Panc1 (cell line): ENCODE measurements around the gene NDUFA11. TPM values are rescaled to one million over a fixed set of nuclear protein-coding genes. Genes with fewer than 3 reads are reported as not detected.

Source experiments
- ATAC-seq: fragments of 200-7000 bp; cut with Tn5 transposase; 2 replicates; pipeline ENCODE4 v1.9.1; 2020; ENCODE audit warnings: mild to moderate bottlenecking, moderate library complexity
- BruUV-seq: library from RNA; stranded (reverse); fragments of 400-500 nt; replicated peaks from 2 replicates; lab custom pipeline; 2021; lab: Mats Ljungman, UMichigan
- CTCF ChIA-PET: fragments of 300-600 bp; sonication (Branson Sonifier 250); formaldehyde crosslinking; loops from one replicate; lab custom pipeline; 2022; ENCODE audit warnings: antibody characterized with exemption; lab: Charles Lee
- POLR2A ChIA-PET: fragments of 300-600 bp; sonication (Branson Sonifier 250); formaldehyde crosslinking; loops from one replicate; lab custom pipeline; 2022; ENCODE audit warnings: antibody characterized with exemption; lab: Charles Lee
- DNase-seq: peaks from one replicate; pipeline ENCODE4 v3.0.0-alpha.2; 2010; ENCODE audit warnings: low read depth, low spot score
- H3K27ac ChIP-seq: 2 replicates; pipeline ENCODE4 v1.5.1; 2011; ENCODE audit warnings: mild to moderate bottlenecking, low read length, inconsistent platforms
- H3K27me3 ChIP-seq: fragments of 200-500 bp; sonication (Bioruptor generic); 2 replicates; pipeline ENCODE4 v1.6.0; 2014; ENCODE audit warnings: low read length, inconsistent platforms; ENCODE audit not compliant: control insufficient read depth, insufficient read depth
- H3K36me3 ChIP-seq: fragments of 200-500 bp; sonication (Bioruptor generic); 2 replicates; pipeline ENCODE4 v1.5.1; 2014; ENCODE audit warnings: inconsistent platforms, mild to moderate bottlenecking, low read length, moderate library complexity; ENCODE audit not compliant: control insufficient read depth, insufficient read depth
- H3K4me1 ChIP-seq: 2 replicates; pipeline ENCODE4 v1.5.1; 2011; ENCODE audit warnings: inconsistent platforms, mild to moderate bottlenecking, low read length, moderate library complexity; ENCODE audit not compliant: control insufficient read depth, insufficient read depth
- H3K4me3 ChIP-seq, 2 experiments: 2 replicates each; pipeline ENCODE4 v1.5.1; 2011 to 2012; ENCODE audit warnings: low read depth in 2 of 2, low read length in 2 of 2, mild to moderate bottlenecking in 2 of 2, inconsistent platforms in 1 of 2, moderate library complexity in 1 of 2
- H3K9me3 ChIP-seq: fragments of 200-500 bp; sonication (Bioruptor generic); 2 replicates; pipeline ENCODE4 v1.5.1; 2014; ENCODE audit warnings: low read depth, mild to moderate bottlenecking, inconsistent platforms, low read length, moderate library complexity; ENCODE audit not compliant: control insufficient read depth, insufficient read depth
- CTCF ChIP-seq: fragments of 450-650 bp; IDR thresholded peaks from 2 replicates; pipeline ENCODE4 v1.5.1; 2017; ENCODE audit warnings: mild to moderate bottlenecking
- POLR2AphosphoS5 ChIP-seq: IDR thresholded peaks from 2 replicates; pipeline ENCODE4 v1.6.1; 2012; ENCODE audit warnings: mild to moderate bottlenecking, low read depth, low read length, moderate library complexity
- REST ChIP-seq, 2 experiments: IDR thresholded peaks; 2 replicates each; pipeline ENCODE4 v1.6.1; 2011 to 2012; ENCODE audit warnings: low read depth in 2 of 2, control low read depth in 1 of 2, low read length in 1 of 2, mild to moderate bottlenecking in 1 of 2, moderate library complexity in 1 of 2; ENCODE audit not compliant: insufficient read depth in 1 of 2
- SIN3A ChIP-seq: IDR thresholded peaks from 2 replicates; pipeline ENCODE4 v1.6.1; 2012; ENCODE audit warnings: low read depth, mild to moderate bottlenecking, low read length, moderate library complexity, borderline replicate concordance; ENCODE audit not compliant: insufficient read depth
- TCF7L2 ChIP-seq: IDR thresholded peaks from 2 replicates; pipeline ENCODE4 v1.6.1; 2011; ENCODE audit warnings: mild to moderate bottlenecking, low read depth, low read length, inconsistent platforms
- in situ Hi-C: cut with HindIII; loops from 2 replicates; pipeline ENCODE4 v1.10.0; 2016; ENCODE audit warnings: low sequenced_read_pairs, low pct_unique_long_range_greater_than_20kb
- intact Hi-C: fragments of 100-400 bp; cut with micrococcal nuclease; formaldehyde crosslinking; loops from one replicate; pipeline ENCODE4 v1.10.0; 2022; ENCODE audit not compliant: unreplicated experiment
- total RNA-seq: library from RNA; stranded (reverse); gene quantifications from one replicate; pipeline ENCODE4 v1.2.1, GENCODE V29; 2021; ENCODE audit not compliant: unreplicated experiment

Gene NDUFA11
- total RNA-seq, 1 experiment from 2014 or later = 242 TPM

- CTCF ChIA-PET = no interaction called here
Observed at GRCh38 chr19:5952193-5953029, 48.8 kb upstream of the NDUFA11 start.

GRCh38 chr19:5951338-5951861 lies 47.8 kb upstream of the NDUFA11 start:
- BruUV-seq = no TSS peak
- H3K27ac ChIP-seq = no peak overlapping the region
- H3K4me3 ChIP-seq = no peak overlapping the region
- peaks cover 20% of the 10 kb centered on the region for H3K4me1 ChIP-seq
- no peaks in the 10 kb centered on the region for H3K36me3 ChIP-seq
- ChIA-PET POLR2A (no interaction called here), CTCF (no interaction called here)
- H3K27me3 ChIP-seq = no peaks in the 10 kb centered on the region
- intact Hi-C loops (no loop called here), in situ Hi-C loops (no loop called here)
- DNase-seq = no peak
- ATAC-seq = no peak
- H3K9me3 ChIP-seq = no peaks in the 10 kb centered on the region
- TF ChIP-seq REST (IDR thresholded peaks at IDR 0.05; ENCODE audit: insufficient read depth in 1 of 2, low read depth in 2 of 2, low read length in 1 of 2) = no peak
- no peak for TF ChIP-seq CTCF
- no peak for TF ChIP-seq TCF7L2
- TF ChIP-seq POLR2AphosphoS5 = no peak

More at GRCh38 chr19:5952193-5953029, 48.8 kb upstream of the NDUFA11 start:
- Histone ChIP-seq H3K4me3 (no peak overlapping the region), H3K4me1 (peaks cover 20% of the 10 kb centered on the region), H3K27ac (no peak overlapping the region), H3K36me3 (no peaks in the 10 kb centered on the region), H3K9me3 (no peaks in the 10 kb centered on the region), H3K27me3 (no peaks in the 10 kb centered on the region)
- no peak for ATAC-seq
- intact Hi-C loops (no loop called here), in situ Hi-C loops (no loop called here)
- POLR2A ChIA-PET = no interaction called here
- no peak for DNase-seq
- TF ChIP-seq SIN3A (no peak), REST (IDR thresholded peaks at IDR 0.05; ENCODE audit: insufficient read depth in 1 of 2, low read depth in 2 of 2, low read length in 1 of 2) (no peak), CTCF (no peak), POLR2AphosphoS5 (no peak), TCF7L2 (no peak)
- BruUV-seq = no TSS peak
